ENCODE results near the gene DSCAML1.

DNA sequence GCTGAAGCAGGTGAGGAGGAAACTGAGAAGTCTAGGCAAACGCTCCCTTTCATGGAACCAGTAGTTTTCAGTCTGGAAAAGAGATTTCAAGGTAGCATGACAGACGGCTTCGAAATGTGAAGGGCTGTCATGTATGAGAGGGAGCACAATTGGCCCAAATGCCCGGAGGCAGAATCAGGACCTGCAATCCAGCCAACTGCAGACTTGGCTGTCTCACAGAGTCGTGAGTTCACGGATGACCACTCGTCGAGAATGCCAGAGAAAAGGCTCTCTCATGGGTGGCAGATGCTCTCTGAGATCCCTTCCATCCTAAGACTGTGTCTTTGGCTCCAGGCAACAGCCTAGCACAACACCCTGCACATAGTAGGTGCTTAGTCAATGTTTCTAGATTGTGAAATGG is 134.8 kb downstream of the DSCAML1 start:
- TF ChIP-seq POLR2A (IDR thresholded peaks at IDR 0.05), result no peak
- TF ChIP-seq, protein P1, sequence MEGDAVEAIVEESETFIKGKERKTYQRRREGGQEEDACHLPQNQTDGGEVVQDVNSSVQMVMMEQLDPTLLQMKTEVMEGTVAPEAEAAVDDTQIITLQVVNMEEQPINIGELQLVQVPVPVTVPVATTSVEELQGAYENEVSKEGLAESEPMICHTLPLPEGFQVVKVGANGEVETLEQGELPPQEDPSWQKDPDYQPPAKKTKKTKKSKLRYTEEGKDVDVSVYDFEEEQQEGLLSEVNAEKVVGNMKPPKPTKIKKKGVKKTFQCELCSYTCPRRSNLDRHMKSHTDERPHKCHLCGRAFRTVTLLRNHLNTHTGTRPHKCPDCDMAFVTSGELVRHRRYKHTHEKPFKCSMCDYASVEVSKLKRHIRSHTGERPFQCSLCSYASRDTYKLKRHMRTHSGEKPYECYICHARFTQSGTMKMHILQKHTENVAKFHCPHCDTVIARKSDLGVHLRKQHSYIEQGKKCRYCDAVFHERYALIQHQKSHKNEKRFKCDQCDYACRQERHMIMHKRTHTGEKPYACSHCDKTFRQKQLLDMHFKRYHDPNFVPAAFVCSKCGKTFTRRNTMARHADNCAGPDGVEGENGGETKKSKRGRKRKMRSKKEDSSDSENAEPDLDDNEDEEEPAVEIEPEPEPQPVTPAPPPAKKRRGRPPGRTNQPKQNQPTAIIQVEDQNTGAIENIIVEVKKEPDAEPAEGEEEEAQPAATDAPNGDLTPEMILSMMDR (IDR thresholded peaks at IDR 0.05), result no peak
